OCI-LY7 (cell line): Measurements from ENCODE around the gene MIER2.

ENCODE experiments used
- CTCF ChIP-seq: fragments of 200-600 bp; sonication (generic); conservative IDR thresholded peaks from 2 replicates; pipeline ENCODE4 v1.5.1; 2014; ENCODE audit warnings: mild to moderate bottlenecking, antibody characterized with exemption, low read length, moderate library complexity, mixed read lengths
- EZH2phosphoT487 ChIP-seq: fragments of 200-600 bp; sonication (generic); IDR thresholded peaks from 2 replicates; pipeline ENCODE4 v1.6.1; 2018; ENCODE audit warnings: low read depth, borderline replicate concordance, mild to moderate bottlenecking, mixed run types, antibody characterized with exemption, low read length, moderate library complexity, mixed read lengths

- TF ChIP-seq CTCF (no peak), EZH2phosphoT487 (no peak)
Measured at GRCh38 chr19:389935-390289, 45.3 kb upstream of the MIER2 start.
